ENCODE results near the gene SPTSSB.

DNA sequence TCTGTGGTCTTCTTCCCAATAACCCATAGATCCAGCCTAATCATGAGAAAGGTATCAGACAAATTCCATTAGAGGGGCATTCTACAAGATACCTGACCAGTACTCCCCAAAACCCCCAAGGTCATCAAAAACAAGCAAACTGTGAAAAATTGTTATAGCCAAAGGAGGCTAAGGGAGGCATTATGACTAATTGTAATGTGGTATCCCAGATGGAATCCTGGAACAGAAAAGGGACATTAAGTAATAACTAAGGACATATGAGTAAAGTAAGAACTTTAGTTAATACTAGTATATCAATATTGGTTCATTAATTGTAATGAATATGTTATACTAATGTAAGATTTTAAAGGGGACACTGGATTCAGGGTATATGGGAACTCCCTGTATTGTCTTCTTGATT, 20.4 kb downstream of the SPTSSB start:
- TF ChIP-seq KLF10 (CRISPR knock-in tag; IDR thresholded peaks at IDR 0.05): no peak
- TF ChIP-seq FOXJ3 (CRISPR knock-in tag; IDR thresholded peaks at IDR 0.05): no peak
- no peak for TF ChIP-seq EP400 (IDR thresholded peaks at IDR 0.05)
